ENCODE measurements around the gene OR1J1.
A peak's percentile ranks its signal among the peaks of the same experiment; 100 is the strongest.

Gene OR1J1, protein sequence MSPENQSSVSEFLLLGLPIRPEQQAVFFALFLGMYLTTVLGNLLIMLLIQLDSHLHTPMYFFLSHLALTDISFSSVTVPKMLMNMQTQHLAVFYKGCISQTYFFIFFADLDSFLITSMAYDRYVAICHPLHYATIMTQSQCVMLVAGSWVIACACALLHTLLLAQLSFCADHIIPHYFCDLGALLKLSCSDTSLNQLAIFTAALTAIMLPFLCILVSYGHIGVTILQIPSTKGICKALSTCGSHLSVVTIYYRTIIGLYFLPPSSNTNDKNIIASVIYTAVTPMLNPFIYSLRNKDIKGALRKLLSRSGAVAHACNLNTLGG

DNA sequence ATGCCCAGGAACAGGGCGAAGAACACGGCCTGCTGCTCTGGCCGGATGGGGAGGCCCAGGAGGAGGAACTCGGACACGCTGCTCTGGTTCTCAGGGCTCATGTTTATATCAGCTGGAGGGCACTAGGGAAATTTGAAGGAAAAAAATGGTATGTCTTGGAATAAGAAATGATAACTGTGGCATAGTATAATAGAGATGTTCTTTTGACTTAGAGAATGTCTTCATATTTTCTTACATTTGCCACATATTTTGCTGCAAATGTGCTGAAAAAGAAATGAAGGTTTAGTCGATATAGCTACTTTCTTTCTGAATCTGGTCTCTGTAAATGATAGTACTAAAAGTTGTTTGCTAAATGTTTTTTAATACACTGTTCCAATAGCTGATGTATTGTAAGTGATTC, at the start of gene OR1J1:
OR1J1 (minus strand) TSS at position 101 of the 400 bp plus-strand sequence; CDS start at position 101, 0 bp downstream.
- DNase-seq (ENCODE audit: low read depth in 2 of 2) = no peak

DNA sequence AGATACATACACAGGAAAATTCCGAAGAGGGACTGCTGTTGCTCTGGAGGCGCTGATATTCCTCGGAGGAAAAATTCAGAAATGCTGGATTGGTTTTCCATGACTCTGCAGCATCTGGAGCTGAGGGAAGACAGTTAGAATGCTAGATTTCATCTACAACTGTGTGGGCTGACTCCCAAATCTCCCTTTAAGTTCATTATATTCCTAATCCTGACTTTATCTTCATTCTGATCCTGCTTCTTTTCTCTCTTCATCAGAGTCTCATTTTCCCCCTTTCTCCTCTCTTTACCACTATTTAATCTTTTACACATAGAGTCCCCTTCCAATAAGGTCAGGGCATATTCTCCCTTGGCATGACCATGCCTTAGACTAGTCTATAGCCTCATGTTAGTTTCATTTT, 49.5 kb upstream of the OR1J1 start, which contains the start of gene OR1N1:
OR1N1 (minus strand) TSS at position 101 of the 400 bp plus-strand sequence; CDS start at position 101, 0 bp downstream.
- DNase-seq (ENCODE audit: low read depth in 2 of 2) = no peak

DNA sequence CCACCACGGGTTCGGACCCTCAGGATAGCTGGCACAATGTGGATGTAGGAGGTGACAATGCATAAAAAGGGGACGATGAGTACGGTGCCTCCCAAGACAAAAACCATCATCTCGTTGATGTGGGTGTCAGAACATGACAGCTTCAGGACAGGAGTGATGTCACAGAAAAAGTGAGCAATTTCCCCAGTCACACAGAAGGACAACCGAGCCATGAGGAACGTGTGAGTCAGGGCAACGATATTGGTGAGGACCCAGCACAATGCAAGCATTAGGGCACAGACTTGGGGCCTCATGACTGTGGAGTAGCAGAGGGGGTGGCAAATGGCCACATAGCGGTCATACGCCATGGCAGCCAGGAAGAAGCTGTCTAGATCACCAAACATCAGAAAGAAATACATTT, 48.9 kb upstream of the OR1J1 start:
- DNase-seq (ENCODE audit: low read depth in 2 of 2) = no peak

DNA sequence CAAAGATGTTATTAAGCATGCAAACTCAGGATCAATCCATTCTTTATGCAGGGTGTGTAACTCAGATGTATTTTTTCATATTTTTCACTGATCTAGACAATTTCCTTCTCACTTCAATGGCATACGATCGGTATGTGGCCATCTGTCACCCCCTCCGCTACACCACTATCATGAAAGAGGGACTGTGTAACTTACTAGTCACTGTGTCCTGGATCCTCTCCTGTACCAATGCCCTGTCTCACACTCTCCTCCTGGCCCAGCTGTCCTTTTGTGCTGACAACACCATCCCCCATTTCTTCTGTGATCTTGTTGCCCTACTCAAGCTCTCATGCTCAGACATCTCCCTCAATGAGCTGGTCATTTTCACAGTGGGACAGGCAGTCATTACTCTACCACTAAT, 41.6 kb upstream of the OR1J1 start:
- DNase-seq (ENCODE audit: low read depth in 2 of 2) = no peak

DNA sequence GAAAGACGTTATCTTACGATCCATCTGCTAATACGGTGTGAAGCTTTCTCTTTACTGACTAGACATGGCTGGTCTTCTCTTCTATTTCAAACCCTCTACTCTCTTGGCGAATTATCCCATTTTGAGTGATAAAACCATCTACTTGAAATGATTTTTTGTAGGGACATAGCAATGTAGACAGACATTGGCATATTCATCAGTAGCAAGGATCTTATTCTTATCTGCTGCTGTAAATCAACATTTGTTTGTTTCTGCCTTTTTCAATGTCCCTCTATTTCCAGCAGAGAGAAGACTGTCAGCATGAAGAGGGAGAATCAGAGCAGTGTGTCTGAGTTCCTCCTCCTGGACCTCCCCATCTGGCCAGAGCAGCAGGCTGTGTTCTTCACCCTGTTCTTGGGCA, 41.1 kb upstream of the OR1J1 start, which contains the start of gene OR1J4:
OR1J4 (plus strand) TSS at position 301 of the 400 bp plus-strand sequence; CDS start at position 301, 0 bp downstream.
- no peak for DNase-seq (ENCODE audit: low read depth in 2 of 2)

DNA sequence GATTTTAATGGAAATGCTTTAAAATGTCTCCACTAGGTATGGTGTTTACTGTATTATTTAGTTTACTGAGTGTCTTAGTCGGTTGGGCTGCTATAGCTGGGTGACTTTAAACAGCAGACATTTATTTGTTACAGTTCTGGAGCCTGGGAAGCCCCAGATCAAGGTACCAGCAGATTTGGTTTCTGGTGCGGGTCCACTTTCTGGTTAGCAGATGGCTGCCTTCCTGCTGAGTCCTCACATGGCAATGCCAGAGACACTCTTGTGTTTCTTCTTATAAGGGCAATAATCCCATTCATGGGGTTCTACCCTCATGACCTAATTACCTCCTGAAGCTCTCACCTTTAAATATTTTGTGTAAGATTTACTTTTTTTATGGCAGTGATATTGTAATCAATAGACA, 40.5 kb upstream of the OR1J1 start:
- no peak for DNase-seq (ENCODE audit: low read depth in 2 of 2)

DNA sequence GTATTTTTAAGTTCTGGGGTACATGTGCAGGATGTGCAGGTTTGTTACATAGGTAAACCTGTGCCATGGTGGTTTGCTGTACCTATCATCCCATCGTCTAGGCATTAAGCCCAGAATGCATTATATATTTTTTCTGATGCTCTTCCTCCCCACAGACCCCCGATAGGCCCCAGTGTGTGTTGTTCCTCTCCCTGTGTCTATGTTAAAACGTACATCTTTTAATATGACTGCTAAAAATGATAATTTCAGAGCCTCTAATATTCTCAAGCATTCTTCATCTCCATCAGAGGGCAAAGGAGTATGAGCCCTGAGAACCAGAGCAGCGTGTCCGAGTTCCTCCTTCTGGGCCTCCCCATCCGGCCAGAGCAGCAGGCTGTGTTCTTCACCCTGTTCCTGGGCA, 32.8 kb upstream of the OR1J1 start, which contains the start of gene OR1J2:
OR1J2 (plus strand) TSS at position 301 of the 400 bp plus-strand sequence; CDS start at position 301, 0 bp downstream.
- DNase-seq (ENCODE audit: low read depth in 2 of 2) = no peak

DNA sequence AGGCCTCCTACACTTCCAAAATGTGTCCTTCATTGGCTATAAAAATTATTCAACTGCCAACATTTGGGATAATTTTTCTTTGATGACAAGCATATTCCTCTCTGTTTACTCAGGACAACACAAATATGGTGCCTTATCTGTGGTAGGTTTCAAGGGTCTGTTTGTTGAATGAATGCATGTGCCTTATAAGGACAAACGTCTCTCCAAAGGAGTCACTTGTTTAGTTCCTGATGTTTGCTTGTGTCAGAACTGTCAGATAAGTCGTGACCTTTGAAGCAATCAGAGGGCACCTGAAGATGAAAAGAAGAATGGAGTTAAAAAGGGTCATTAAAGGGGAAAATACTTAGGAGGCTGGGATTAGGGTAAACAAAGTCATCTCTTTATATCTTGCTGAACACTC, 29.2 kb upstream of the OR1J1 start:
- DNase-seq (ENCODE audit: low read depth in 2 of 2) = no peak

DNA sequence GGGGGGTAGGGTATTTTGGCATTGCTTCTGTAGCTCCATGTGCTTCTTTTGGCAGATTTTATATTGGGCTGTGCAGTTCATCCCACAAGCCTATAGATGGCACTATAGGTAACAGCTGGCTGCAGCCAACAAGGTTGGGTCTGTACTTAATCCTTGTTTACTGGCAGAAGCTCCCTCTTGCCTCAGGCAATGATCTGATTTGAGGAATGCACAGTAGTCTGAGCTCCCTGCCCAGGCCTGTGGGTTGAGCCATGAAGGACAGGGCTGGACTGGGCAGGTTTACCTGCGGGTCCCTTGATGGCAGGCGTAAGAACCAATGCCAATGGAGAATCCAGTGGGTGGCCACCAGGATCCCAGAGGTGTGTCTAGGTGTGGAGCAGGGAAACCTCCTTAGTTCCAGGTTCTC, 21.2 kb upstream of the OR1J1 start:
- no peak for DNase-seq (ENCODE audit: low read depth in 2 of 2)

DNA sequence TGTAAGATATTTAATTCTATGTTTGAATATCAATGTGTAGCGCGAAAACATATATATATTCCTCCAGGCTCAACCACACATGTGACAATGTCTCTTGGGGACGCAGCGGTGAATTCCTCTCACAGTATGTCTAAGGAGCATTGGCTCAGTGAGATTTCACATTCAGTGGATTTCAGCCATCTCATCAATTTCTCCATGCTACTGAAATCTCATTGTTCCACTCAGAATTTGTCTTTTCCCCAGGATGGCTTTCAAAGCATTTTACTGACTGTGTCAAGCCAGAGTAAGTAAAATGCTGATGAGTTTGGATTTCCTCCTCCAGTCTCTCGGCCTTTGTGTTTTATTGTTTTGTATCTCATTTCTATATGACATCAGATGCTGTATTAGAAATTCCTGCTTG, 1.3 kb upstream of the OR1J1 start:
- DNase-seq (ENCODE audit: low read depth in 2 of 2) = no peak

DNA sequence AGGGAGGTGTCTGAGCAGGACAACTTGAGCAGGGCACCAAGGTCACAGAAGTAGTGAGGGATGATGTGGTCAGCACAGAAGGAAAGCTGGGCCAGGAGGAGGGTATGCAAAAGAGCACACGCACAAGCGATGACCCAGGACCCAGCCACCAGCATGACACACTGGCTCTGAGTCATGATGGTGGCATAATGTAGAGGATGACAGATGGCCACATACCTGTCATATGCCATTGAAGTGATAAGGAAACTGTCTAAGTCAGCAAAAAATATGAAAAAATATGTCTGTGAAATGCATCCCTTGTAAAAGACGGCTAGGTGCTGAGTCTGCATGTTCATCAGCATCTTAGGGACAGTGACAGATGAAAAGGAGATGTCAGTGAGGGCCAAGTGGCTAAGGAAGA, 380 bp downstream of the OR1J1 start:
- no peak for DNase-seq (ENCODE audit: low read depth in 2 of 2)

DNA sequence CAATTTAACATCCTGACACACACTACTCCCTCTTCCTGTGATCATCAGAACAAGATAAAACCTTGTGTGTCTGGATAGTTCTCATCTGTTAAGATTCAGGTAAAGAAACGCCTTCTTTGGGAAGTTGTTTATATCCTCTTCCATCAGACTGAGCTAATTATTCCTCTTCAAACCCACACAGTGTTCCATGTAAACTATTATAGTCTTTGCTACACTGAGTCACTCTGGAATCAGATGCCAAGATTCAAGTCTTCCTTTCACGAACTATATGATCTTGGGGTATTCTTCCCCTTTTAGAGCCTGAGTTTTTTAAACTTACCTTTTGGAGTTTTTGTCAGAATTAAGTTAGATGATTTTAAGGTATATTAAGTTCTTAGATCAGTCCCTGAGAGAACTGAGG, 2.0 kb downstream of the OR1J1 start:
- DNase-seq (ENCODE audit: low read depth in 2 of 2) = no peak

DNA sequence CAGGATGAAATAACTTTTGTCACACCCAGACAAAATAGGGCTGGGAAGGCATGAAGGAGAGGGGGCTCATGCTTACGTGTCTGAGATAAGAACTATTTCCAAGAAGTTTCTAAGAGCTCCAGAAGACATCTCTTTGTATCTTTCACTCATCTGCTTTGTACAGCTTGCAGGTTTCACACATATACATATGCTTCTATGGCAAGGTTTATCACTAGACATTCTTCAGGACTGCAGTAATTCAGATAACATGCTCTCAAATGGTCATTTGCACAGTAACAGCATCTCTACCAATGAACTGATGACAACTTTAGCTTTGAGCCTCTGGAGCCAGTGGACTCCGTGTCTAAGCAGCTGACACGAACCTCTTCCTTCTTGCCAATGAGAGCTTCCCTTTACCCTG, 3.2 kb downstream of the OR1J1 start:
- DNase-seq (ENCODE audit: low read depth in 2 of 2) = no peak

DNA sequence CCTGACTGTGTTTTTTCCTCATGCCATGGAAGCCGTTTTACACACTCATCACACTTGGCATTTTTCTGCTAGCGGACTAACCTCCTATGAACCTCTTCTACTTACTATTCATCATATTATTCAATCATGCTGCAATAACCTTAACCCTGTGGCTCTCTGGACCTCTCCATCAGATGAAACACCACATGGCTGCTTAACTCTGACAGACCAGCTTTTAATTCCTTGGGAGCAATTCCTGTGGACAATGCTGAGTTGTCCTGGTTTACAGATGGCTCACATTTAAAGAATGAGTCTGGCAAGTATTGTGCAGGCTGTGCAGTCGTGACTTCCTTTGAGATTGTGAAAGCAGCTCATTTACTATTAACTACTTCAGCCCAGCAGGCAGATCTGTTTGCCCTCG, 9.0 kb downstream of the OR1J1 start:
- DNase-seq (ENCODE audit: low read depth in 2 of 2) = no peak

DNA sequence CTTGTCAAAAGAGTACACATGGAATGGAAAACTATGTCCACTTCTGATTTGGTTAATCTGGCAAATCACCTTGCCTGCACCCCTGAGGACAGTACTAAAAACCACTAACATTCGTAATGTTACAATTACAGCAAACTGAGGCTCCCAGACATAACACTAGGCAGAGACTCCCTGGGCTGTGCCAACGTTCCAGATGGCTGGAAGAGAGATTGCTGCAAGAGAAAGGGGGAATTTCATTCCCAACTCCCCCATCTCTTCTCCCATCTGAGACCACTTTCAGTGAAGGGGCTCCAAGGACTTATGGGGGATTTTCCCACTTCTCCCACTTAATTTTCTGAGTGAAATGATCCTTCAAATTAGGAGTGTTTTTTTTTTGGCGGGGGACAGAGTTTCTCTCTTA, 11.3 kb downstream of the OR1J1 start:
- no peak for DNase-seq (ENCODE audit: low read depth in 2 of 2)

DNA sequence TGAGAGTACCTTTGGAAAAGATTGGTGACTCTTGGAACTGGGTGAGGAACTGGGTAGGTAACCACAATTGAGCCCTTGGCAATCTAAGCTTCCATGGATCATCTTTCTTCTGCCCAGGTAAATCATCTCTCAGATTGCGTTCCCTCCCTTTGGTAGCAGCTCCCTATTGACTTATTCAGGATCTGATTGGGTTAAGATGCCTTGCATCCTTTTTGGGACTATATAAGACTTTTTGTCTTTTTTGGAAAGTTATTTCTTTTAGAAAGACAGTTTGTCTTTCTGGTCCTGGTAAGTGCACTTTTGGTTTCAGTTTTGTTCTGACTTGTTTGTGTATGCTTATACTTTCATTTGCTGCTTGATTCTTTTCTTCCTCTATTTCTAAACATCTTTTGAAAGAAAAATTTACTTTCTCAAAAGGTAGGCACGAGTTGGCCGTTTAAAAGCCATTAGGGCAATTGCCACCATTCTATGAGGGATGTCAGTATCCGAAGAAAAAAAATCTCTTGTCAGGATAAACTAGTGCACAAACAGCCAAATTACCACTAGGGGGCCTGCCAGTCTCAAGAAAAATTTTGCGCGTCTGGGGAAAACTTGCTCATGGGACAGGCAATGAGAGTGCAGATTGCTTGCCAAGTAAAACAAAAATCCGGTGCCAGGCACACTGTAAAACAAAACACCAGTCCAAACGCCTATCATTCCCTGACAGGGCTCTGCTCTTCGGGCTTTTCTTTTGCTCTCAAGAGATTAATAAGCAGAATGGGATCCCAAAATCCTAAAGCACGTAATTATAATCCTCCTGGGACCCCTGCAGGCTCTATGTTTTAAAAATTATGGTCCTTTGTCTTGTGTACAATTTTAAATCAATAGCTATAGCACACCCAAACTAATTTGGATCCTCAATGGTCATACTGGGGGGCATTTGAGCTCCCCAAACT, 12.8 kb downstream of the OR1J1 start:
- peak in 1 of 2 donors; percentile 49 for DNase-seq (ENCODE audit: low read depth in 2 of 2)

DNA sequence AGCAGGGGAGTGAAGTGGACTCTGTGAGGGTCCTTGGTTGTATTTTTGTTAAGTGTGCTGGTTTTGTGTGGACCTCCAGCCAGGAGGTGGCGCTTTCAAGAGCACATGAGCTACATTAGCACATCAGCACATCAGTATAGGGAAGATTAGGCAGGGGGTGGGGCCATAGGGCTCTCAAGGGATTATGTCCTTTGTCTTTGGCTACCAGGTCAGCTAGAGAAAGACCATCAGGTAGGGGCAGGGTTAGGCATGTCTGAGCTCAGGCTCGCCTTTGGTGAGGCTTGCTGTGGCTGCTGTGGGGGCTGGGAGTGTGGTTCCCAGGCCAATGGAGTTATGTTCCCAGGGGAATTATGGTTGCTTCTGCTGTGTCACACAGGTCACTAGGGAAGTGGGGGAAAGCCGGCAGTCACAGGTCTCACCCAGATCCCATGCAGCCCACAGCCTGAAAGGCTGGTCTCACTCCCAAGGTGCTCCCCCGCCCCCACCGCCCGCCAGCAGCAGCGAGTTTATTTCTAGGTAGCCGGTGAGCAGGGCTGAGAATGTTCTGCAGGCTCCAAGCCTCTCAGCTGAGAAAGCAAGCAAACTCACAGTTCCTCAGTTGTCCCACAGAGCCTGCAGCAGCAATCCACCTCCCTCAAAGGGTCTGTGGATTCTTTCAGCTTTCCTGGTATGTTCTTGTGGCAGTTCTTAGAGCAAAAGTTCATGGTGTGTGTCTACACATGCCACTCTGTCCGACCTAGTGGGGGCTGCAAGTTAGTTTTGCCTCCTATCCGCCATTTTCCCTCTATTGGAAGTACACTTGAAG, 13.7 kb downstream of the OR1J1 start:
- DNase-seq (ENCODE audit: low read depth in 2 of 2) = no peak

DNA sequence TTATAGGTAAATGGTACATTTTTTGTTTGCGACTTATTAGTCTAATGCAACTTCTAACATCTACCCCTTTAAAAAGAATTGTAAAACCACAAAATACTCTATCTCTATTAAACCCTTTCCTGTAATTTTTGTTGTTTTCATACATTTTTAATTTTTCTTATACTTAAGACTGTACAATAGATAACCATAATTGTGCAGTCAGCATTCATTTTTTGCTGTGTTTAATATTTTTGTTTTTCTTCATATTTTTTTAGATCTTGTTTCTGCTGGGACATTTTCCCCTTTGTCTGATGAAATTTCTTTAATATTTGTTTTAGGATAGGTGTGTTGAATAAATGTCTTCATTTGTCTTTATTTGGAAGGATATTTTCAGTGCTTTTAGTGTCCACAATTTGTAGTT, 19.9 kb downstream of the OR1J1 start:
- DNase-seq (ENCODE audit: low read depth in 2 of 2) = no peak

DNA sequence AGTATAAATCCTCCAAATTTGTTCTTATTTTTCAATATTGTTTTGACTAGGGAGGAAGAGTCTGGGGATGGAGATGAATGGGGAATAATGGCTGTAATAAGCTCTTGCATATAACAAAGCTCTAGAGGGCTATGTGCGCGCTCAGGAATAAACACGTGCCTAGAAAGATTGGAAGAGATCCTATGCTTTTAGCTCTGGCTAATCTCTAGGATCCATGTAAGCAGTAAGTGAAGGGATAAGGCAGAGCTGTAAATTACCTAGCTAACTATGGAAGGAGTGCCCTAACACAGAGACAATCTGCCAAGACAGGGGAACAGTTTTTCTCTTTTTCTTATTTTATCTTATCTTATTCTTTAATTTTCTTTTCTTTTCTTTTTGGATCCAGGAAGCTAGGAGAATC, 21.6 kb downstream of the OR1J1 start:
- no peak for DNase-seq (ENCODE audit: low read depth in 2 of 2)

DNA sequence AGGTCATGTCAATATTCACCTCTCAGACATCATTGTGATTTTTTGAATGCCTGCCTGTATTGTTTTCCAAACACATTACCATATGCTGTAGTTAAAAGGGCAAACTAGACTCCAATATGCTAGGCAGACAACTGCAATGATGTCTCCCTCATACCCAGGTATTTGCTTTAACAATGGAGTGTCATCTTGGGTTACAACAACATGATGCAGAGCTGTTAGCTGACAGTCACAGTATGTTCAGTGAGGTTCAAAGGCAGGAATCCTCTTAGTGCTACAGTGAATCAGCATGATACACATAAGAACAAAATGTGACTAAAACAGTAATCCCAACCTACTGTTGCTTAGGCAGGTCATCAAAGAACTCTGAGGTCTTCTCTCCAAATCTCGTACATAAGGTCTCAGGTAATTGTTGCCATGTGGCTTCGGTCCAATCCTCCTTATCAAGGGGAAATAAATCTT, 24.0 kb downstream of the OR1J1 start:
- DNase-seq (ENCODE audit: low read depth in 2 of 2) = no peak

DNA sequence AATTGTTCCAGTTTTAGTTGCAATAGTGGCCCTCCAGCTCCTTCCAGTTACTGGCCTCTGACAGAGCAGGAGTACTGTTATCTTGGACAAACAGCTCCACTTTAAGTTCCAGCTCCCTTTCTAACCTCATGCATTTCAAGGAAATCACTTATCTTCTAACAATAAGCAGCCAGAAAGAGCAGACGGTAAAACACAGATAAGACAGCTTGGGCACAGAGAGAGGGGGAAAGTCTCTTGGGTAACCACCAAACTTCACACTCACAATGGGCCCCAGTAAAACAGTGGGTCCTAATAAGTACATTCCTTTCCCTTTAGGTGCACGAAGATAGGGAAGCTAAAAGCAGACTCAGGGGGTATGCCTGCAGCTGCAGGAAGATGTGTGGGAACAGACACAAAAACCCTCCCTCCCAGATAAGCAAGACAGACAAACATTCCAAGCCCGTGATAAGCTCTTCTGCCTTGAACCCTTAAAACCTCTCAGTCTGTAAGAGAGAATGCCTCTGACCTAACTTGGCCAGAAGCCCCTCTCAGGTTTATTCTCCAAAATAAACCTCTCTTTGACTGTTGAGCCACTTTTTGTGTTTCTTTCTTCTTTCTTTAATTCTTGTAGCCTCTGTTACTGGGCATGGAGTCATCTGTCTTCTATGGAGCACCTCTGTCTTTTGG, 30.8 kb downstream of the OR1J1 start:
- no peak for DNase-seq (ENCODE audit: low read depth in 2 of 2)

Data from stimulated activated CD4-positive, alpha-beta T cell treated with anti-CD3 and anti-CD28 coated beads, Interleukin-1b, Interleukin-23, amount 100 ng/mL, for 4 hours (primary cell).